H1 (cell line): Measurements from ENCODE around the gene POLR3E. TPM values are rescaled to one million over a fixed set of nuclear protein-coding genes. Genes with fewer than 3 reads are reported as not detected.
A peak's percentile ranks its signal among the peaks of the same experiment; 100 is the strongest.

Experiments
- BRCA1 ChIP-seq: IDR thresholded peaks from 2 replicates; pipeline ENCODE4 v1.6.1; 2012; ENCODE audit warnings: low read depth, low read length, improper control_type of control experiment
- CHD7 ChIP-seq: fragments of 300-600 bp; sonication (generic); IDR thresholded peaks from 2 replicates; pipeline ENCODE4 v1.7.1; 2012; ENCODE audit warnings: low read length, moderate library complexity, mild to moderate bottlenecking, inconsistent platforms; ENCODE audit not compliant: insufficient replicate concordance
- EGR1 ChIP-seq: IDR thresholded peaks from 2 replicates; pipeline ENCODE4 v1.6.1; 2011; ENCODE audit warnings: low read depth, low read length, borderline replicate concordance
- EP300 ChIP-seq, 2 experiments: IDR thresholded peaks; 1 replicate in 1 of 2; 2 replicates in 1 of 2; pipeline ENCODE4 v1.6.1; 2011 to 2012; ENCODE audit warnings: low read depth in 2 of 2, low read length in 2 of 2, mild to moderate bottlenecking in 2 of 2, borderline replicate concordance in 1 of 2, inconsistent platforms in 1 of 2, moderate library complexity in 1 of 2
- POU5F1 ChIP-seq: IDR thresholded peaks from 2 replicates; pipeline ENCODE4 v1.6.1; 2011; ENCODE audit warnings: low read depth, mild to moderate bottlenecking, low read length, moderate library complexity
- RNF2 ChIP-seq: fragments of 200-900, 300-1000 bp; sonication (generic); IDR thresholded peaks from 2 replicates; pipeline ENCODE4 v1.7.1; 2016; ENCODE audit warnings: borderline replicate concordance, low read depth, mild to moderate bottlenecking, antibody characterized with exemption, low read length; ENCODE audit not compliant: poor library complexity, severe bottlenecking; ENCODE audit errors: missing control alignments
- SP1 ChIP-seq: IDR thresholded peaks from 2 replicates; pipeline ENCODE4 v1.6.1; 2011; ENCODE audit warnings: low read depth, low read length
- polyA plus RNA-seq, 7 experiments: library from polyadenylated mRNA; depleted of rRNA in 3 of 7; stranded (reverse) in 5 of 7; unstranded in 2 of 7; fragments of >200 nt in 5 of 7; fragments of 200-250 nt in 2 of 7; gene quantifications; 1 replicate in 5 of 7; 2 replicates in 1 of 7; 4 replicates in 1 of 7; pipeline versions ENCODE4 v1.2.1 to v1.2.3, GENCODE V29; 2011 to 2013; ENCODE audit warnings: missing spikeins in 2 of 7, mixed read lengths in 2 of 7
- total RNA-seq: library from RNA; stranded (reverse); fragmentation: NEBNext Ultra II Directional; extraction: Animal tissue kit (Norgen Biotek cat#: 25700); gene quantifications from 2 replicates; pipeline ENCODE4 v1.2.1, GENCODE V29; 2021

POLR3E gene
- total and polyA plus RNA-seq, 2 of the 8 experiments (the other 6 are each of a cell fraction or from before 2014, with no cell fraction given) = 96.5 to 125 TPM

- TF ChIP-seq CHD7 (no peak), SP1 (peak; percentile 60; the same call in 1 of the 2 replicates), BRCA1 (no peak), EP300 (IDR thresholded peaks at IDR 0.05; ENCODE audit: borderline replicate concordance in 1 of 2, low read depth in 2 of 2, low read length in 2 of 2) (peak in 1 of 2 experiments; percentile 30; a peak in 1 of 3 replicates), RNF2 (no peak), EGR1 (peak; percentile 54; the same call in 1 of the 2 replicates), POU5F1 (no peak)
Measured at GRCh38 chr16:22297114-22297870, at the start of gene POLR3E (continued).
